Lung microvascular endothelial cell (primary cell): Measurements from ENCODE around the gene OR52E4. TPM values are rescaled to one million over a fixed set of nuclear protein-coding genes. Genes with fewer than 3 reads are reported as not detected.

ENCODE experiments used
- DNase-seq, 2 donors: peaks; one replicate each; pipeline versions ENCODE4 v3.0.0 to v3.0.0-alpha.2; 2010; ENCODE audit warnings: low read depth in 2 of 2
- total RNA-seq: library from RNA; depleted of rRNA; stranded (reverse); fragments of >200 nt; gene quantifications from 2 replicates; pipeline ENCODE4 v1.2.1, GENCODE V29; 2014

The OR52E4 gene
- total RNA-seq, 1 donor from 2014 or later, result not detected

GRCh38 chr11:5929571-5930368 is 49.3 kb downstream of the OR52E4 start:
- no peak for DNase-seq

GRCh38 chr11:5930614-5931013 is 50.2 kb downstream of the OR52E4 start:
- DNase-seq, result no peak

- no peak for DNase-seq
Measured at GRCh38 chr11:5931061-5931460, 50.6 kb downstream of the OR52E4 start.

- no peak for DNase-seq
Measured at GRCh38 chr11:5932671-5933070, 52.2 kb downstream of the OR52E4 start.

- DNase-seq, result no peak
Measured at GRCh38 chr11:5933116-5933515, 52.7 kb downstream of the OR52E4 start.

Other genes starting within 250 kb of the OR52E4 start
- gene TRIM5, start 195.6 kb upstream of the OR52E4 start, total RNA-seq, result 46.4 and 75.4 TPM in 2 replicates
- 47.0 and 66.9 TPM in 2 replicates for gene TRIM22, start 190.8 kb upstream of the OR52E4 start, total RNA-seq
- not detected in 2 replicates for gene OR56B1, start 144.2 kb upstream of the OR52E4 start, total RNA-seq
- not detected in 2 replicates for gene OR52N4, start 126.4 kb upstream of the OR52E4 start, total RNA-seq
- not detected in 2 replicates for gene OR52N5, start 97.3 kb upstream of the OR52E4 start, total RNA-seq
- gene OR52N1, start 89.4 kb upstream of the OR52E4 start, total RNA-seq, result not detected in 2 replicates
- gene OR52N2, start 71.7 kb upstream of the OR52E4 start, total RNA-seq, result not detected in 2 replicates
- not detected in 2 replicates for gene OR52E6, start 38.7 kb upstream of the OR52E4 start, total RNA-seq
- gene OR52E8, start 22.9 kb upstream of the OR52E4 start, total RNA-seq, result not detected in 2 replicates
- gene OR52E5, start 12.6 kb downstream of the OR52E4 start, total RNA-seq, result not detected in 2 replicates
- gene OR56A3, start 61.6 kb downstream of the OR52E4 start, total RNA-seq, result not detected in 2 replicates
- gene OR56A5, start 87.9 kb downstream of the OR52E4 start, total RNA-seq, result not detected in 2 replicates
- not detected in 2 replicates for gene OR52L1, start 106.4 kb downstream of the OR52E4 start, total RNA-seq
- not detected in 2 replicates for gene OR56A4, start 126.3 kb downstream of the OR52E4 start, total RNA-seq
- not detected in 2 replicates for gene OR56A1, start 150.1 kb downstream of the OR52E4 start, total RNA-seq
- gene OR56B4, start 227.1 kb downstream of the OR52E4 start, total RNA-seq, result not detected in 2 replicates